ACC112 (cell line): Measurements from ENCODE around the gene FAM228B.
"Not testable (repeated sequence)": the region's sequence is repeated elsewhere in the genome, so short reads cannot be mapped to it uniquely, and the experiment has no call there.

ENCODE experiments used
- H2AFZ ChIP-seq: fragments of 200-600 bp; sonication (generic); one replicate; pipeline ENCODE4 v1.6.0; 2017; ENCODE audit warnings: antibody characterized with exemption, low read length; ENCODE audit not compliant: unreplicated experiment
- H3K27ac ChIP-seq: fragments of 200-600 bp; sonication (generic); 2 replicates; pipeline ENCODE4 v1.5.1; 2014; ENCODE audit warnings: low read depth, mild to moderate bottlenecking, antibody characterized with exemption, low read length, moderate library complexity
- H3K27me3 ChIP-seq: fragments of 200-600 bp; sonication (generic); 2 replicates; pipeline ENCODE4 v1.6.1; 2014; ENCODE audit warnings: mild to moderate bottlenecking, antibody characterized with exemption, low read length, moderate library complexity, mixed read lengths; ENCODE audit not compliant: insufficient read depth
- H3K36me3 ChIP-seq: fragments of 200-600 bp; sonication (generic); 2 replicates; pipeline ENCODE4 v1.6.1; 2016; ENCODE audit warnings: mild to moderate bottlenecking, antibody characterized with exemption, low read length, moderate library complexity, mixed read lengths; ENCODE audit not compliant: insufficient read depth
- H3K4me1 ChIP-seq: fragments of 200-600 bp; sonication (generic); one replicate; pipeline ENCODE4 v1.6.1; 2016; ENCODE audit warnings: low read length, mixed read lengths; ENCODE audit not compliant: insufficient read depth, unreplicated experiment, control insufficient read depth
- H3K4me3 ChIP-seq: fragments of 200-600 bp; sonication (generic); 2 replicates; pipeline ENCODE4 v1.5.1; 2014; ENCODE audit warnings: mild to moderate bottlenecking, low read depth, low read length
- H3K79me2 ChIP-seq: fragments of 200-600 bp; sonication (generic); one replicate; pipeline ENCODE4 v1.6.0; 2016; ENCODE audit warnings: low read length; ENCODE audit not compliant: control insufficient read depth, unreplicated experiment, insufficient read depth

FAM228B gene

DNA sequence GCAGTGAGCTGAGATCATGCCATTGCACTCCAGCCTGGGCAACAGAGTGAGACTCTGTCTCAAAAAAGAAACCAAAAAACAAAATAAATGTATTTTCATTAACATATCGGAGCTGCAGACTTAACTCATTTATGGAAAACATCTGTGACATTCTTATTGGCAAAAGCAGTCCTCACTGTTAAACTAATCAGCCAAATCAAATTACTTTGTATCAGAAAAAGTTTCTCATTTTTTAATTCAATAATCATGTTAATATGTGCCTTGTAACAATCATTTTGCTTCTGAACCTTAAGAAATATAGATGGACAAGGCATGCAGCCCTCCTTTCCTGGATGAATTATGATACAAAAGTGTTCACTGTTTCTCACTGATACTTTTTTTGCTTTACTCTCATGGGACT lies 20.6 kb upstream of the FAM228B start:
- Histone ChIP-seq H3K4me3 (no peak overlapping the region), H3K79me2 (no peaks in the 10 kb centered on the region), H3K4me1 (no peaks in the 10 kb centered on the region), H3K36me3 (no peaks in the 10 kb centered on the region), H3K27me3 (no peaks in the 10 kb centered on the region), H2AFZ (no peak overlapping the region), H3K27ac (no peak overlapping the region)

DNA sequence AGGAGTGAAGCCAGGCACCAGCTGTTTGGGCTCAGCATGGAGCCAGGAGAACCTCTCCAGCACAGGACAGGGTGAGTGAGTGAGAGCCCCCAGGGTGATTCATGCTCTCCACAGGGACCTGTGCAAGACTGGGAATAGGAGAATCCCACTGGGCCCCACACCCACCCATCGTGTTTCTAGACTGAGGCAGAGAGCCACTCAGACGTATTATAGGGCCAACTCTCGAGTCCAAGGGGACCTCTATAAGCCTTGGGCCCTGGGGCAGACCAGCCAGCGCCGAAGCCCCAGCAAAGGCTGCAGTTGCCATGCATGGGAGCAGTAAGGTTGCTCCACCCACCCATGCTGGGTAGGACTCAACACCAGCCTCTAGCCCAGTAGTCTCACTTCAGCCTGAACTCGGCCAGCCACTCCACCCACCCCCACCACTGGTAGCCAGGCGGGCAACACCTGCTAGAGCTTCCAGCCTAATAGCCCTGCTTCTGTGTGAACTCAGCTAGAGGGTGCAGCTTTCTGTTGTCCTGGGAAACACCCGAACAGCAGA lies 19.1 kb upstream of the FAM228B start:
- no peaks in the 10 kb centered on the region for H3K27me3 ChIP-seq
- no peaks in the 10 kb centered on the region for H3K36me3 ChIP-seq
- no peaks in the 10 kb centered on the region for H3K79me2 ChIP-seq
- no peak overlapping the region for H3K4me3 ChIP-seq
- H3K27ac ChIP-seq = no peak overlapping the region
- H3K4me1 ChIP-seq = peaks cover 6% of the 10 kb centered on the region
- no peak overlapping the region for H2AFZ ChIP-seq

DNA sequence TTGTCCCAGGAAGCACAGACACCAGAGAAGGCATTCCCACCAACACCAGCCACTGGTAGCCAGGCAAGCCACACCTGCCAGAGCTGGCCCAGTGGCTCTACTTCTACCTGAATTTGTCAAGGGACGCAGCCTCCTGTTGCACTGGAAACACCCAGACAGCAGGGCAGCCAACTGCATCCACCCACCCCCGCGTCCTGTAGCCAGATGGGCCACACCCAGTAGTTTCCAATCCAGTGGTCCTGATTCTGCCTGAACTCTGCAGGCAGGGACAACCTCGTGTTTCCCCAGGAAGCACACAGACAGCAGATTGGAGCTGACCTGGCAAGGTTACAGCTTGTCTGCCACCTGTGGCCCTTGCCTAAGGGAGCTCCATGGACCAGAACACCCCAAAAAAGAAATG lies 18.4 kb upstream of the FAM228B start:
- no peak overlapping the region for H3K27ac ChIP-seq
- H3K79me2 ChIP-seq = no peaks in the 10 kb centered on the region
- no peak overlapping the region for H2AFZ ChIP-seq
- H3K27me3 ChIP-seq = no peaks in the 10 kb centered on the region
- no peaks in the 10 kb centered on the region for H3K36me3 ChIP-seq
- no peak overlapping the region for H3K4me3 ChIP-seq
- H3K4me1 ChIP-seq = peaks cover 6% of the 10 kb centered on the region

DNA sequence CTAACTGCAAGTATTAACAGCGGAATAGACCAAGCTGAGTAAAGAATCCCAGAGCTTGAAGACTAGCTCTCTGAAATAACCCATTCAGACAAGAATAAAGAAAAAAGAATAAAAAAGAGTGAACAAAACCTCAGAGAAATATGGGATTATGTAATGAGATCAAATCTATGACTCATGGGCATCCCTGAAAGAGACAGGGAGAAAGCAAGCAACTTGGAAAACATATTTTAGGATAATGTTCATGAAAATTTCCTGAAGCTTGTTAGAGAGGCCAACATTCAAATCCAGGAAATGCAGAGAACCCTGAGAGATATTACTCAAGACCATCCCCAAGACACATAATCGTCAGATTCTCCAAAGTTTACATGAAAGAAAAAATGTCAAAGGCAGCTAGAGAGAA lies 17.5 kb upstream of the FAM228B start:
- peaks cover 7% of the 10 kb centered on the region for H3K4me1 ChIP-seq
- H2AFZ ChIP-seq = no peak overlapping the region
- H3K27me3 ChIP-seq = no peaks in the 10 kb centered on the region
- H3K4me3 ChIP-seq = no peak overlapping the region
- H3K79me2 ChIP-seq = no peaks in the 10 kb centered on the region
- H3K36me3 ChIP-seq = no peaks in the 10 kb centered on the region
- H3K27ac ChIP-seq = no peak overlapping the region

DNA sequence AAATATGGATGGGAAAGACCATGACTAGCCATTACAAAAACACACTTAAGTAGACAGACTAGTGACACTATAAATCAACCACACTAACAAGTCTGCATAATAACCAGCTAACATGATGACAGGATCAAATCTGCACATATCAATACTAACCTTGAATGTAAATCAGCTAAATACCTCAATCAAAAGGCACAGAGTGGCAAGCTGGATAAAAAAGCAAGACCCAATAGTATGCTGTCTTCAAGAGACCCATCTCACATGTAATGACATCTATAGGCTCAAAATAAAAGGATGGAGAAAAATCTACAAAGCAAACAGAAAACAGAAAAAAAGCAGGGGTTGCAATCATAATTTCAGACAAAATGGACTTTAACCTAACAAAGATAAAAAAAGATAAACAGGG lies 16.5 kb upstream of the FAM228B start:
- H3K79me2 ChIP-seq = no peaks in the 10 kb centered on the region
- H2AFZ ChIP-seq = no peak overlapping the region
- H3K27me3 ChIP-seq = no peaks in the 10 kb centered on the region
- H3K4me3 ChIP-seq = no peak overlapping the region
- H3K36me3 ChIP-seq = no peaks in the 10 kb centered on the region
- H3K27ac ChIP-seq = no peak overlapping the region
- peaks cover 17% of the 10 kb centered on the region for H3K4me1 ChIP-seq

DNA sequence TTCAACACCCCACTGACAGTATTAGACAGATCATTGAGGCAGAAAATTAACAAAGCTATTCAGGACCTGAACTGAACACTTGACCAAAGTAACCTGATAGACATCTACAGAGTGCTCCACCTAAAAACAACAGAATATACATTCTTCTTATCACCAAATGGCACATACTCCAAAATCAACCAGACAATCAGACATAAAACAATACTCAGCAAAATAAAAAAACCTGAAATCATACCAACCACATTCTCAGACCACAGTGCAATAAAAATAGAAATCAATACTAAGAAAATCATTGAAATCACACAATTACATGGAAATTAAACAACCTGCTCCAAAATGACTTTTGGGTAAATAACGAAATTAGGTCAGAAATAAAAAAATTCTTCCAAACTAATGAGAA lies 15.9 kb upstream of the FAM228B start:
- Histone ChIP-seq H3K79me2 (no peaks in the 10 kb centered on the region), H3K27me3 (no peaks in the 10 kb centered on the region), H3K4me3 (no peak overlapping the region), H2AFZ (no peak overlapping the region), H3K36me3 (no peaks in the 10 kb centered on the region), H3K27ac (no peak overlapping the region), H3K4me1 (peaks cover 17% of the 10 kb centered on the region)

DNA sequence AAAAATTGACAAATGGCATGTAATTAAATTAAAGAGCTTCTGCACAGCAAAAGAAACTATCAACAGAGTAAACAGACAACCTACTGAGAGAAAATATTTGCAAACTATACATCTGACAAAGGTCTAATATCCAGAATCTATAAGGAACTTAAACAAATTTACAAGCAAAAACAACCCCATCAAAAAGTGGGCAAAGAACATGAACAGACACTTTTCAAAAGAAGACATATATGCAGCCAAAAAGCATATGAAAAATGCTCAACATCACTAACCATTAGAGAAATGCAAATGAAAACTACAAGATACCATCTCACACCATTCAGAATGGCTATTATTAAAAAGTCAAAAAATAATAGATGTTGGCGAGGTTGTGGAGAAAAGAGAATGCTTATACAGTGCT lies 13.8 kb upstream of the FAM228B start:
- not testable (repeated sequence) for H3K4me3 ChIP-seq, H3K27me3 ChIP-seq, H3K79me2 ChIP-seq, H3K27ac ChIP-seq, H3K36me3 ChIP-seq, H2AFZ ChIP-seq
- H3K4me1 ChIP-seq = peaks cover 17% of the 10 kb centered on the region

DNA sequence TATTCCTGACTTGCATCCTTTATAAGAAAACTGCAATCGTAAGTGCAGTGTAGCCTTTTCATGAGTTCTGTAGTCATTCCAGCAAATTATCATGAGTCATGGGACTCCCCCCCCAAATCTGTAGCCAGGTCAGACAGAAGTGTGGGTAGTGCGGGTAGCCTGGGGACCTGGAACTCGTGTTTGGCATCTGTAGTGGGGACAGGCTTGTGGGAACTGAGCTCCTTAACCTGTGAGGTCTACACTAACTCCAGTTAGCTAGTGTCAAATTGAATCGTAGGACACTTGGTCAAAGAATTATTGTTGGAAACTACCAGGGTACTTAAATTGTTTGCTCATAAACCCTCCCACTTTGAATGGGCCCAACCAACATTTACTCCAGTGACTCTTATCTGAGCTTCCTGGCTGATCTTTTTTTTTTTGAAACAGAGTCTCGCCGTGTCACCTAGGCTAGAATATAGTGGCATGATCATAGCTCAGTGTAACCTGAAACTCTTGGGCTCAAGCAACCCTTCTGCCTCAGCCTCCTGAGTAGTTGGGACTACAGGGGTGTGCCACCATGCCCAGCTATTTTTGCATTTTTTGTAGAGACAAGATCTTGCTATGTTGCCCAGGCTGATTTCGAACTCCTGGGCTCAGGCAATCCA lies 12.5 kb upstream of the FAM228B start:
- Histone ChIP-seq H2AFZ (no peak overlapping the region), H3K36me3 (peaks cover 12% of the 10 kb centered on the region), H3K27me3 (no peaks in the 10 kb centered on the region), H3K4me1 (peaks cover 17% of the 10 kb centered on the region), H3K27ac (no peak overlapping the region), H3K4me3 (no peak overlapping the region), H3K79me2 (no peaks in the 10 kb centered on the region)

DNA sequence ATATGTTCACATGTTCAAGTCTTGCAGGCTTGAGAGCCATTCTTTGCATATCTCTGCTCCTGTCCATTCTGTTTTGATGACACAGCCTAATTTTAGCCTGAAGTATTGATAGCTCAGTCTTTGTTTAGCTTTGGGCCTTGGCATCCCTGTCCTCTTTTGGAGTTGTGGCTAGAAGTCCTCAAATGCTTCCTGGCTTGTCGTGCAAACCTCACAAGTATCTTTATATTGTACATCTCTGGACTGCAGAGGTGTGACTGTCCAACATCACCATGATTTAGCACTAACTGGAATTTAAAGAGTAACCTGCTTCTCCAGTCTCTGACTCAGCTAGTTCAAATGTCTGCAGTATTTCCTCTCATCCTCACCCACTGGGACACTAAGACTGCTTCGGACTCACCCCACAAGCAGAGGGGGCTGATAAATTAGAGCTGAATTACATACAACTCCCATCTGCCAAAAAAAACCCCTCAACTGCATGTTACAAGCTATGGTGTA lies 11.8 kb upstream of the FAM228B start:
- H2AFZ ChIP-seq = no peak overlapping the region
- H3K79me2 ChIP-seq = no peaks in the 10 kb centered on the region
- no peak overlapping the region for H3K27ac ChIP-seq
- no peak overlapping the region for H3K4me3 ChIP-seq
- no peaks in the 10 kb centered on the region for H3K27me3 ChIP-seq
- peaks cover 12% of the 10 kb centered on the region for H3K36me3 ChIP-seq
- H3K4me1 ChIP-seq = peaks cover 17% of the 10 kb centered on the region

DNA sequence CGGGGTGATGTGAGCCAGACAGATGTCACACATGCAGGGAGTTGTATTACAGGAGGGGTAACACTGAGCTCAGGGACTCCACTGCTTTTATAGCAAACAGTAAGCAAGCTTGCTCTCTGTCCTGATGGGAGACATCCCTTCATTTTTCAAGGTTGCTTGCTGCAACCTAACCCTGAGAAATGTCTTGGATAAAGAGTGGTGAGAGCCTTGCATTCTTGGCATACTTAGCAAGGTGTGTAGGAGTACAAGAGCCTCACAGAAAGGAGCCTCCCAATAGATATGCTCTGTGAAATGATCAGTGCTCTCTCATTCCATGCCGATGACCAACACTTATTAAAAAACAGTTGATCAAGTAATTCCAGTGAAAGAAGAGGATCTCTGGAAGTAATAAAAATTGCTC lies 8.2 kb upstream of the FAM228B start:
- no peaks in the 10 kb centered on the region for H3K27me3 ChIP-seq
- H2AFZ ChIP-seq = no peak overlapping the region
- no peaks in the 10 kb centered on the region for H3K79me2 ChIP-seq
- H3K4me3 ChIP-seq = no peak overlapping the region
- peaks cover 11% of the 10 kb centered on the region for H3K4me1 ChIP-seq
- H3K36me3 ChIP-seq = peaks cover 12% of the 10 kb centered on the region
- H3K27ac ChIP-seq = no peak overlapping the region

DNA sequence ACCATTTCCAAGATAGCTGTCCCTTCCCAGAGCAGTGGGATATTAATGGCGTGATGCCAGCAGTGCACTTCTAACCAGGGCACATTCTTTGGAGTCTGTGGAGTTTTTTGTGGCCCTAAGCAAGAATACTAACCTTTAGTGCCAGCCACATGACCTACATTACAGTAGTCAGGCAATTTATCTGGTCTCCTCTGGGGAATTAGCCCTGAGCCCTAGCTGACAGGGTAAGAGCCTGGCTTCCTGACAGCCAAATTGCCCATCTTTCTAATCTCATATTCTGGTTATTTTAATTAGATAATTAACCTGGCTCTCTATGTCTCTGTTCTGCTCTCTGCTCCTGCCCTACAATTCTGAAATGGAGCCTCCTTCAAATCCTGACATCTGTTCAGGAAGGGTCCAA lies 5.4 kb upstream of the FAM228B start:
- Histone ChIP-seq H3K27ac (no peak overlapping the region), H3K4me1 (peaks cover 6% of the 10 kb centered on the region), H3K27me3 (no peaks in the 10 kb centered on the region), H2AFZ (no peak overlapping the region), H3K79me2 (no peaks in the 10 kb centered on the region), H3K36me3 (peaks cover 12% of the 10 kb centered on the region), H3K4me3 (no peak overlapping the region)
